Measurements from ENCODE around the gene TMEM150A. TPM values are rescaled to one million over a fixed set of nuclear protein-coding genes. Genes with fewer than 3 reads are reported as not detected.

The TMEM150A gene
- total RNA-seq, 4 donors from 2014 or later, result 5.2 to 21.7 (median 12.8) TPM

GRCh38 chr2:85548608-85548900 is 53.9 kb downstream of the TMEM150A start:
- peaks cover 0 to 31% (median 14%) of the 10 kb centered on the region in 4 donors for H3K36me3 ChIP-seq
- in situ Hi-C loops (cut with MboI; ENCODE audit: low pct_ligation_motif_present in 1 of 4, low pct_unique_long_range_greater_than_20kb in 1 of 4, low sequenced_read_pairs in 3 of 4), result loop anchor here in 1 of 4 donors (5.0 kb wide), 1 partner anchor 126 kb away; no protein-coding TSS in a partner anchor
- TF ChIP-seq POLR2A (IDR thresholded peaks at IDR 0.05) (no peak), POLR2AphosphoS5 (IDR thresholded peaks at IDR 0.05) (no peak), CTCF (IDR thresholded peaks at IDR 0.05) (no peak), EP300 (IDR thresholded peaks at IDR 0.05; ENCODE audit: low read depth) (no peak)

More at GRCh38 chr2:85548608-85548900, 53.9 kb downstream of the TMEM150A start:
- peaks cover 0 to 9% (median 0%) of the 10 kb centered on the region in 4 donors for H3K4me1 ChIP-seq
- H3K4me3 ChIP-seq, result no peak overlapping the region
- no peak for DNase-seq
- 60 to 71% methylated on average over 2 of the region's 2 CpGs for WGBS, 2 donors (ENCODE audit: low coverage in 1 of 2)
- intact Hi-C loops (cut with DNase I; ENCODE audit: low total_unique reads), result no loop called here
- no peaks in the 10 kb centered on the region for H3K27me3 ChIP-seq
- H3K27ac ChIP-seq, result peak overlapping the region in 2 of 4 donors; percentile 0 to 13
- no peaks in the 10 kb centered on the region for H3K9me3 ChIP-seq

Small RNAs within 50 kb of the gene (small RNA-seq; reads per million reads assigned to genes)
- gene RN7SL126P, result 0 reads per million in 4 donors

Other genes starting within 250 kb of the TMEM150A start
- 100 to 1,000 TPM; 109 to 638 (median 330) TPM for gene RETSAT, start 248.2 kb downstream of the TMEM150A start, total RNA-seq
- 10 to 100 TPM; 13.3 to 37.8 (median 32.8) TPM for gene ELMOD3, start 247.9 kb downstream of the TMEM150A start, total RNA-seq
- gene CAPG, start 192.3 kb downstream of the TMEM150A start, total RNA-seq, result 10 to 100 TPM; 18.3 to 92.1 (median 45.2) TPM
- 10 to 100 TPM in 2 of 4 donors, 1 to 10 TPM in 1, not detected in 1; 7.6 to 14.2 (median 11.4) TPM for gene SH2D6, start 184.0 kb downstream of the TMEM150A start, total RNA-seq
- 100 to 1,000 TPM in 3 of 4 donors, 10 to 100 TPM in 1; 66.2 to 185 (median 142) TPM for gene MAT2A, start 63.5 kb downstream of the TMEM150A start, total RNA-seq
- 10 to 100 TPM in 3 of 4 donors, 1 to 10 TPM in 1; 7.9 to 31.3 (median 23.5) TPM for gene GGCX, start 41.2 kb downstream of the TMEM150A start, total RNA-seq
- 100 to 1,000 TPM in 3 of 4 donors, 10 to 100 TPM in 1; 10.5 to 186 (median 147) TPM for gene VAMP8, start 25.1 kb downstream of the TMEM150A start, total RNA-seq
- 10 to 100 TPM in 2 of 4 donors, 1 to 10 TPM in 1, not detected in 1; 9.4 to 26.9 (median 17.1) TPM for gene VAMP5, start 18.3 kb downstream of the TMEM150A start, total RNA-seq
- gene RNF181, start 7.0 kb downstream of the TMEM150A start, total RNA-seq, result 100 to 1,000 TPM in 3 of 4 donors, 10 to 100 TPM in 1; 23.9 to 164 (median 141) TPM
- 10 to 100 TPM; 17.7 to 24.8 (median 18.6) TPM for gene C2orf68, start 9.4 kb upstream of the TMEM150A start, total RNA-seq
- 100 to 1,000 TPM in 2 of 4 donors, 10 to 100 TPM in 2; 46.7 to 138 (median 102) TPM for gene USP39, start 13.5 kb upstream of the TMEM150A start, total RNA-seq
- not detected for gene SFTPB, start 65.5 kb upstream of the TMEM150A start, total RNA-seq
- 10 to 100 TPM in 1 of 4 donors, 1 to 10 TPM in 1, not detected in 2; 5.2 to 11.7 TPM for gene GNLY, start 91.7 kb upstream of the TMEM150A start, total RNA-seq
- 10 to 100 TPM in 3 of 4 donors, 1 to 10 TPM in 1; 7.4 to 32.6 (median 14.4) TPM for gene ATOH8, start 151.3 kb upstream of the TMEM150A start, total RNA-seq

Data from transverse colon (tissue), 4 donors.